ENCODE measurements around the gene NCK2.

DNA sequence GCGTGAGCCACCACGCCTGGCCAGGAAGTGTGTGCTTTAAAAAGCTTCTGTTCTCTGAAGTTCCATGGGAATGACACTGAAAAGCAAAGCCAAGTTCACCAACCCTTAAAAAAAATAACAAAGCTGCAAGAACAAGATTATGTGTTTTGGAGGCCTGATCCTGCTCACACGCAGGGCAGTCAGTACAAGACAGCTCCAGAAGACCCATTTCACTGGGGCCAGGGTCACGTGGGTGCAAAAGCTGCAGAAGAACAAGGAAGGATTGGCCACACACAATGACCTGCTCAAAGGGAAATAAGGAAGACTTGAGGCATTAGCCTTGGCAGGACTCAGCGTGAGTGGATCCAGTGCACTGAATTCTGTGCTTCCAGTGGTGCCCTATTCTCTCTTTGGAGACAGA is 187.9 kb downstream of the NCK2 start:
- TF ChIP-seq NR2F1 (conservative IDR thresholded peaks at IDR 0.05) (no peak), POLR2A (IDR thresholded peaks at IDR 0.05; ENCODE audit: low read depth, low read length) (no peak), CEBPB (IDR thresholded peaks at IDR 0.05; ENCODE audit: borderline replicate concordance in 1 of 2, low read depth in 2 of 2, low read length in 2 of 2) (no peak), TCF3 (IDR thresholded peaks at IDR 0.05; ENCODE audit: borderline replicate concordance, insufficient read depth, low read depth, low read length) (no peak), RAD21 (IDR thresholded peaks at IDR 0.05; ENCODE audit: insufficient read depth, low read depth, low read length) (no peak), RELA (IDR thresholded peaks at IDR 0.05; ENCODE audit: borderline replicate concordance, partially characterized antibody) (no peak), FOS (IDR thresholded peaks at IDR 0.05; ENCODE audit: borderline replicate concordance, extremely low read depth, insufficient read length) (no peak), ZNF217 (IDR thresholded peaks at IDR 0.05) (no peak)
- TF ChIP-seq, protein P1, sequence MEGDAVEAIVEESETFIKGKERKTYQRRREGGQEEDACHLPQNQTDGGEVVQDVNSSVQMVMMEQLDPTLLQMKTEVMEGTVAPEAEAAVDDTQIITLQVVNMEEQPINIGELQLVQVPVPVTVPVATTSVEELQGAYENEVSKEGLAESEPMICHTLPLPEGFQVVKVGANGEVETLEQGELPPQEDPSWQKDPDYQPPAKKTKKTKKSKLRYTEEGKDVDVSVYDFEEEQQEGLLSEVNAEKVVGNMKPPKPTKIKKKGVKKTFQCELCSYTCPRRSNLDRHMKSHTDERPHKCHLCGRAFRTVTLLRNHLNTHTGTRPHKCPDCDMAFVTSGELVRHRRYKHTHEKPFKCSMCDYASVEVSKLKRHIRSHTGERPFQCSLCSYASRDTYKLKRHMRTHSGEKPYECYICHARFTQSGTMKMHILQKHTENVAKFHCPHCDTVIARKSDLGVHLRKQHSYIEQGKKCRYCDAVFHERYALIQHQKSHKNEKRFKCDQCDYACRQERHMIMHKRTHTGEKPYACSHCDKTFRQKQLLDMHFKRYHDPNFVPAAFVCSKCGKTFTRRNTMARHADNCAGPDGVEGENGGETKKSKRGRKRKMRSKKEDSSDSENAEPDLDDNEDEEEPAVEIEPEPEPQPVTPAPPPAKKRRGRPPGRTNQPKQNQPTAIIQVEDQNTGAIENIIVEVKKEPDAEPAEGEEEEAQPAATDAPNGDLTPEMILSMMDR (IDR thresholded peaks at IDR 0.05 in 2 of 3, conservative IDR thresholded peaks at IDR 0.05 in 1 of 3; ENCODE audit: control insufficient read depth in 2 of 3, extremely low read depth in 1 of 3, insufficient read depth in 1 of 3, low read depth in 3 of 3, low read length in 3 of 3), result no peak
- TF ChIP-seq, protein P2, sequence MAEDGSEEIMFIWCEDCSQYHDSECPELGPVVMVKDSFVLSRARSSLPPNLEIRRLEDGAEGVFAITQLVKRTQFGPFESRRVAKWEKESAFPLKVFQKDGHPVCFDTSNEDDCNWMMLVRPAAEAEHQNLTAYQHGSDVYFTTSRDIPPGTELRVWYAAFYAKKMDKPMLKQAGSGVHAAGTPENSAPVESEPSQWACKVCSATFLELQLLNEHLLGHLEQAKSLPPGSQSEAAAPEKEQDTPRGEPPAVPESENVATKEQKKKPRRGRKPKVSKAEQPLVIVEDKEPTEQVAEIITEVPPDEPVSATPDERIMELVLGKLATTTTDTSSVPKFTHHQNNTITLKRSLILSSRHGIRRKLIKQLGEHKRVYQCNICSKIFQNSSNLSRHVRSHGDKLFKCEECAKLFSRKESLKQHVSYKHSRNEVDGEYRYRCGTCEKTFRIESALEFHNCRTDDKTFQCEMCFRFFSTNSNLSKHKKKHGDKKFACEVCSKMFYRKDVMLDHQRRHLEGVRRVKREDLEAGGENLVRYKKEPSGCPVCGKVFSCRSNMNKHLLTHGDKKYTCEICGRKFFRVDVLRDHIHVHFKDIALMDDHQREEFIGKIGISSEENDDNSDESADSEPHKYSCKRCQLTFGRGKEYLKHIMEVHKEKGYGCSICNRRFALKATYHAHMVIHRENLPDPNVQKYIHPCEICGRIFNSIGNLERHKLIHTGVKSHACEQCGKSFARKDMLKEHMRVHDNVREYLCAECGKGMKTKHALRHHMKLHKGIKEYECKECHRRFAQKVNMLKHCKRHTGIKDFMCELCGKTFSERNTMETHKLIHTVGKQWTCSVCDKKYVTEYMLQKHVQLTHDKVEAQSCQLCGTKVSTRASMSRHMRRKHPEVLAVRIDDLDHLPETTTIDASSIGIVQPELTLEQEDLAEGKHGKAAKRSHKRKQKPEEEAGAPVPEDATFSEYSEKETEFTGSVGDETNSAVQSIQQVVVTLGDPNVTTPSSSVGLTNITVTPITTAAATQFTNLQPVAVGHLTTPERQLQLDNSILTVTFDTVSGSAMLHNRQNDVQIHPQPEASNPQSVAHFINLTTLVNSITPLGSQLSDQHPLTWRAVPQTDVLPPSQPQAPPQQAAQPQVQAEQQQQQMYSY (CRISPR knock-in tag; IDR thresholded peaks at IDR 0.05), result no peak
- TF ChIP-seq, protein P3, sequence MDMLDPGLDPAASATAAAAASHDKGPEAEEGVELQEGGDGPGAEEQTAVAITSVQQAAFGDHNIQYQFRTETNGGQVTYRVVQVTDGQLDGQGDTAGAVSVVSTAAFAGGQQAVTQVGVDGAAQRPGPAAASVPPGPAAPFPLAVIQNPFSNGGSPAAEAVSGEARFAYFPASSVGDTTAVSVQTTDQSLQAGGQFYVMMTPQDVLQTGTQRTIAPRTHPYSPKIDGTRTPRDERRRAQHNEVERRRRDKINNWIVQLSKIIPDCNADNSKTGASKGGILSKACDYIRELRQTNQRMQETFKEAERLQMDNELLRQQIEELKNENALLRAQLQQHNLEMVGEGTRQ (IDR thresholded peaks at IDR 0.05; ENCODE audit: borderline replicate concordance, low read depth, low read length), result no peak

Data from GM12878 (cell line).